B cell (primary cell): ENCODE measurements around the gene ALOX5AP.

ENCODE experiments used
- EZH2 ChIP-seq: IDR thresholded peaks from 2 replicates; pipeline ENCODE4 v1.6.1; 2012; ENCODE audit warnings: borderline replicate concordance, low read depth, mild to moderate bottlenecking, moderate library complexity, low read length; ENCODE audit not compliant: insufficient read depth, poor library complexity, severe bottlenecking
- TF ChIP-seq, protein P1 (sequence below): fragments of 200-600 bp; IDR thresholded peaks from one replicate; pipeline ENCODE4 v1.8.0; 2022; ENCODE audit warnings: antibody characterized with exemption, mild to moderate bottlenecking

DNA sequence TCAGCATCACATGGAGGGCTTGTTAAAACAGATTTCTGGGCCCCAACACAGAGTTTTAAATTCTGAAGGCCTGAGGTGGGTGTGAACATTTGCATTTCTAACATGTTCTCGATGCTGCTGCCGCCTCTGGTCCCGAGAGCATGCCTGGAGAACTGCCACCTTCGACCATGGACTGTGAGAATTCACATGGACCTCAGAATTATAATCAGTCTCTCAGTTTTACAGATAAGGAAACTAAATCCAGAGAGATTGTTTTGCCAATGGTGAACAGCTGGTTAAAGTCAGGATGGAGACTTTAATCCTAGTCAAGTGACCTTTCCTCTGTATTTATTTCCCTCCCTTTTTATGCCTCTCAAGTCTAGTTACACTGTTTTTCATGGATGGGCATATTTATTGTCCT, 14.7 kb downstream of the ALOX5AP start:
- TF ChIP-seq, protein P1, sequence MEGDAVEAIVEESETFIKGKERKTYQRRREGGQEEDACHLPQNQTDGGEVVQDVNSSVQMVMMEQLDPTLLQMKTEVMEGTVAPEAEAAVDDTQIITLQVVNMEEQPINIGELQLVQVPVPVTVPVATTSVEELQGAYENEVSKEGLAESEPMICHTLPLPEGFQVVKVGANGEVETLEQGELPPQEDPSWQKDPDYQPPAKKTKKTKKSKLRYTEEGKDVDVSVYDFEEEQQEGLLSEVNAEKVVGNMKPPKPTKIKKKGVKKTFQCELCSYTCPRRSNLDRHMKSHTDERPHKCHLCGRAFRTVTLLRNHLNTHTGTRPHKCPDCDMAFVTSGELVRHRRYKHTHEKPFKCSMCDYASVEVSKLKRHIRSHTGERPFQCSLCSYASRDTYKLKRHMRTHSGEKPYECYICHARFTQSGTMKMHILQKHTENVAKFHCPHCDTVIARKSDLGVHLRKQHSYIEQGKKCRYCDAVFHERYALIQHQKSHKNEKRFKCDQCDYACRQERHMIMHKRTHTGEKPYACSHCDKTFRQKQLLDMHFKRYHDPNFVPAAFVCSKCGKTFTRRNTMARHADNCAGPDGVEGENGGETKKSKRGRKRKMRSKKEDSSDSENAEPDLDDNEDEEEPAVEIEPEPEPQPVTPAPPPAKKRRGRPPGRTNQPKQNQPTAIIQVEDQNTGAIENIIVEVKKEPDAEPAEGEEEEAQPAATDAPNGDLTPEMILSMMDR, result no peak
- TF ChIP-seq EZH2, result no peak
